ENCODE data around the gene MXRA8.

DNA sequence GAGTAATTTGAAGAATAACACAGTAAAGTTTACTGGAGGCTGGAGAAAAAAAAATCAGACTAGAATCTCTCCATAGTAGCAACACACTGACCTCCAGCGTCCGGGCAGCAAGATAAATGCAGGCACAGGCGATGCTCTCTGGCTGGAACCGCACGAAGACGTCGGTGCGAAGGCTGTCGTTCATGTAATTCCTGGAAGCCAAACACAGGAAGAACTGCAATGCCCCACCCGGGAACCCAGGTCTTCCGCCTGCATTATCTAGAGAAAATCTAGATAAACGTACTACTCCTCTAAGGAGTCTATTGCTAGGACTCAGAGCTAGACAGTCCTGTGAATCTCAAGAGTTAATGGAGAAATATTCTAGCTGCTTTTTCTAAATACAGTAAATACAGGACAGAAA, 32.3 kb upstream of the MXRA8 start:
- TF ChIP-seq CTCF (IDR thresholded peaks at IDR 0.05; ENCODE audit: insufficient read depth, low read length, poor library complexity, severe bottlenecking) (no peak), EZH2phosphoT487 (conservative IDR thresholded peaks at IDR 0.05; ENCODE audit: low read length) (no peak)
